ENCODE measurements around the gene ELAVL1. TPM values are rescaled to one million over a fixed set of nuclear protein-coding genes. Genes with fewer than 3 reads are reported as not detected.

ELAVL1 gene
- total and polyA plus RNA-seq, 9 of the 15 experiments (the other 6 are each of a cell fraction or from before 2014, with no cell fraction given): 4.3 to 172 (median 69.2) TPM

DNA sequence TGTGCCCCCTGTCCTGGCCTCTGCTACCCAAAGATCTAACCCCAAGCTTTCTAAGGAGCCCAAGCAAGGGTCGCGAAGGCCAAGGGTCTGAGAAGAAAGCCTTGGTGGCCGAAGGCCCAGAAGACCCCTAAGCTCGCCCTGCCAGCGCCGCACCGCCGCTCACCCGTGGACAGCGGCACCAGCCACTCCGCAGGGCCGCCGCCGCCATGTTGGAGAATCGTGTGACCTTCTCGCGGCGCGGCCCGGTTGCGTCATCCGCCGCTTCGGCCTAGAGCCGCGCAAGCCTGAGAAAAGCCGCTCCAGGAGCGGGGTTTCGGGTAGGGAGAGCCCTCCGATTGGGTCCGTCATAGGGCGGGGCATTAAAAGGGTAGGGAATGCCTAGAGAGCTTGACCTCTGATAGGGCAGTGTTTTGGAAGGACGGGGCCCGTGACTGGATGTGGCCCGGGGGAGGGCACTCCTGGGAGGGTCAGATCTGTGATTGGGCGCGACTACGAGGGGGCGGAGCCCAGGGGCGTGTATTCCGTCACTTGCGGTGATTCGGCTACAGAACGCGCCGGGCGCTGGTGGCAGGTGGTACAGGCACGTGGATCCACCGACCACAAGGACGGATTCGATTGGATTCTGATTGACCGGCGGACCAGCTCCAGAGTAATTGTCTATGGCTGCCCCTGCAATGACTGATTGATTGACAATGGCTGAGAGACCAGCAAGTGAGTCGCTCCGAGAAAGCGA is 61.8 kb downstream of the ELAVL1 start, which contains the start of gene TIMM44 (continued):
- TF ChIP-seq, protein P1, sequence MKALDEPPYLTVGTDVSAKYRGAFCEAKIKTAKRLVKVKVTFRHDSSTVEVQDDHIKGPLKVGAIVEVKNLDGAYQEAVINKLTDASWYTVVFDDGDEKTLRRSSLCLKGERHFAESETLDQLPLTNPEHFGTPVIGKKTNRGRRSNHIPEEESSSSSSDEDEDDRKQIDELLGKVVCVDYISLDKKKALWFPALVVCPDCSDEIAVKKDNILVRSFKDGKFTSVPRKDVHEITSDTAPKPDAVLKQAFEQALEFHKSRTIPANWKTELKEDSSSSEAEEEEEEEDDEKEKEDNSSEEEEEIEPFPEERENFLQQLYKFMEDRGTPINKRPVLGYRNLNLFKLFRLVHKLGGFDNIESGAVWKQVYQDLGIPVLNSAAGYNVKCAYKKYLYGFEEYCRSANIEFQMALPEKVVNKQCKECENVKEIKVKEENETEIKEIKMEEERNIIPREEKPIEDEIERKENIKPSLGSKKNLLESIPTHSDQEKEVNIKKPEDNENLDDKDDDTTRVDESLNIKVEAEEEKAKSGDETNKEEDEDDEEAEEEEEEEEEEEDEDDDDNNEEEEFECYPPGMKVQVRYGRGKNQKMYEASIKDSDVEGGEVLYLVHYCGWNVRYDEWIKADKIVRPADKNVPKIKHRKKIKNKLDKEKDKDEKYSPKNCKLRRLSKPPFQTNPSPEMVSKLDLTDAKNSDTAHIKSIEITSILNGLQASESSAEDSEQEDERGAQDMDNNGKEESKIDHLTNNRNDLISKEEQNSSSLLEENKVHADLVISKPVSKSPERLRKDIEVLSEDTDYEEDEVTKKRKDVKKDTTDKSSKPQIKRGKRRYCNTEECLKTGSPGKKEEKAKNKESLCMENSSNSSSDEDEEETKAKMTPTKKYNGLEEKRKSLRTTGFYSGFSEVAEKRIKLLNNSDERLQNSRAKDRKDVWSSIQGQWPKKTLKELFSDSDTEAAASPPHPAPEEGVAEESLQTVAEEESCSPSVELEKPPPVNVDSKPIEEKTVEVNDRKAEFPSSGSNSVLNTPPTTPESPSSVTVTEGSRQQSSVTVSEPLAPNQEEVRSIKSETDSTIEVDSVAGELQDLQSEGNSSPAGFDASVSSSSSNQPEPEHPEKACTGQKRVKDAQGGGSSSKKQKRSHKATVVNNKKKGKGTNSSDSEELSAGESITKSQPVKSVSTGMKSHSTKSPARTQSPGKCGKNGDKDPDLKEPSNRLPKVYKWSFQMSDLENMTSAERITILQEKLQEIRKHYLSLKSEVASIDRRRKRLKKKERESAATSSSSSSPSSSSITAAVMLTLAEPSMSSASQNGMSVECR (CRISPR knock-in tag; IDR thresholded peaks at IDR 0.05): peak; percentile 94
- TF ChIP-seq KDM2B (CRISPR knock-in tag; IDR thresholded peaks at IDR 0.05) (no peak), ZSCAN29 (IDR thresholded peaks at IDR 0.05) (no peak), ZNF282 (CRISPR knock-in tag; IDR thresholded peaks at IDR 0.05) (no peak), POLR2A (conservative IDR thresholded peaks at IDR 0.05) (peak; percentile 95), DPF2 (IDR thresholded peaks at IDR 0.05) (no peak; the same call in 1 of the 2 replicates), KLF1 (tag; IDR thresholded peaks at IDR 0.05) (no peak), ZNF589 (CRISPR knock-in tag; IDR thresholded peaks at IDR 0.05; ENCODE audit: low read depth) (no peak), POLR2AphosphoS2 (IDR thresholded peaks at IDR 0.05; ENCODE audit: low read length) (peak; percentile 92), HMG20B (CRISPR knock-in tag; IDR thresholded peaks at IDR 0.05) (no peak), JUN (IDR thresholded peaks at IDR 0.05; ENCODE audit: borderline replicate concordance, low read depth, low read length) (peak; percentile 57; the same call in 1 of the 2 replicates), JUN (CRISPR knock-in tag; IDR thresholded peaks at IDR 0.05; ENCODE audit: borderline replicate concordance) (peak; percentile 92; the same call in 1 of the 2 replicates), CBX2 (IDR thresholded peaks at IDR 0.05; ENCODE audit: insufficient read depth, low read length, poor library complexity, severe bottlenecking) (no peak), SAFB2 (IDR thresholded peaks at IDR 0.05; ENCODE audit: borderline replicate concordance, low read depth, low read length, severe bottlenecking) (no peak), SMARCC2 (IDR thresholded peaks at IDR 0.05; ENCODE audit: low read depth) (no peak), RCOR1 (IDR thresholded peaks at IDR 0.05; ENCODE audit: borderline replicate concordance in 1 of 2, low read depth in 2 of 2, low read length in 2 of 2) (no peak; a peak in 1 of 4 replicates), KAT8 (IDR thresholded peaks at IDR 0.05; ENCODE audit: low read depth) (no peak), TARDBP (IDR thresholded peaks at IDR 0.05) (no peak; the same call in 1 of the 2 replicates), ETS2 (tag; IDR thresholded peaks at IDR 0.05; ENCODE audit: borderline replicate concordance, poor library complexity, severe bottlenecking) (no peak)
- TF ChIP-seq, protein P2, sequence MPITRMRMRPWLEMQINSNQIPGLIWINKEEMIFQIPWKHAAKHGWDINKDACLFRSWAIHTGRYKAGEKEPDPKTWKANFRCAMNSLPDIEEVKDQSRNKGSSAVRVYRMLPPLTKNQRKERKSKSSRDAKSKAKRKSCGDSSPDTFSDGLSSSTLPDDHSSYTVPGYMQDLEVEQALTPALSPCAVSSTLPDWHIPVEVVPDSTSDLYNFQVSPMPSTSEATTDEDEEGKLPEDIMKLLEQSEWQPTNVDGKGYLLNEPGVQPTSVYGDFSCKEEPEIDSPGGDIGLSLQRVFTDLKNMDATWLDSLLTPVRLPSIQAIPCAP (CRISPR knock-in tag; IDR thresholded peaks at IDR 0.05; ENCODE audit: borderline replicate concordance): no peak
- TF ChIP-seq, protein P3, sequence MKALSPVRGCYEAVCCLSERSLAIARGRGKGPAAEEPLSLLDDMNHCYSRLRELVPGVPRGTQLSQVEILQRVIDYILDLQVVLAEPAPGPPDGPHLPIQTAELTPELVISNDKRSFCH (CRISPR knock-in tag; IDR thresholded peaks at IDR 0.05): no peak
- TF ChIP-seq, protein P3 (tag; IDR thresholded peaks at IDR 0.05): peak; percentile 90
- TF ChIP-seq, protein P4, sequence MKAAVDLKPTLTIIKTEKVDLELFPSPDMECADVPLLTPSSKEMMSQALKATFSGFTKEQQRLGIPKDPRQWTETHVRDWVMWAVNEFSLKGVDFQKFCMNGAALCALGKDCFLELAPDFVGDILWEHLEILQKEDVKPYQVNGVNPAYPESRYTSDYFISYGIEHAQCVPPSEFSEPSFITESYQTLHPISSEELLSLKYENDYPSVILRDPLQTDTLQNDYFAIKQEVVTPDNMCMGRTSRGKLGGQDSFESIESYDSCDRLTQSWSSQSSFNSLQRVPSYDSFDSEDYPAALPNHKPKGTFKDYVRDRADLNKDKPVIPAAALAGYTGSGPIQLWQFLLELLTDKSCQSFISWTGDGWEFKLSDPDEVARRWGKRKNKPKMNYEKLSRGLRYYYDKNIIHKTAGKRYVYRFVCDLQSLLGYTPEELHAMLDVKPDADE (conservative IDR thresholded peaks at IDR 0.05; ENCODE audit: control insufficient read depth, low read depth, low read length): peak; percentile 53; the same call in 1 of the 2 replicates
